Liver (tissue), 3 donors: ENCODE results near the gene HTR3A.

Experiments used
- TAF1 ChIP-seq: conservative IDR thresholded peaks from 2 replicates; pipeline ENCODE4 v1.6.1; 2016; ENCODE audit warnings: antibody characterized with exemption, mild to moderate bottlenecking
- TF ChIP-seq, protein P1 (sequence below): fragments of 150-350 bp; IDR thresholded peaks from 2 replicates; pipeline ENCODE4 v1.5.1; 2017; ENCODE audit warnings: improper control_type of control experiment, low read depth, low read length; ENCODE audit not compliant: missing input control
- TF ChIP-seq, protein P2 (sequence below): IDR thresholded peaks from 2 replicates; pipeline ENCODE4 v1.6.1; 2016; ENCODE audit warnings: antibody characterized with exemption
- donor health status: healthy.
- donor health status: healthy.

GRCh38 chr11:113977071-113977490 is 2.2 kb downstream of the HTR3A start:
- no peak for TF ChIP-seq TAF1
- TF ChIP-seq, protein P1, sequence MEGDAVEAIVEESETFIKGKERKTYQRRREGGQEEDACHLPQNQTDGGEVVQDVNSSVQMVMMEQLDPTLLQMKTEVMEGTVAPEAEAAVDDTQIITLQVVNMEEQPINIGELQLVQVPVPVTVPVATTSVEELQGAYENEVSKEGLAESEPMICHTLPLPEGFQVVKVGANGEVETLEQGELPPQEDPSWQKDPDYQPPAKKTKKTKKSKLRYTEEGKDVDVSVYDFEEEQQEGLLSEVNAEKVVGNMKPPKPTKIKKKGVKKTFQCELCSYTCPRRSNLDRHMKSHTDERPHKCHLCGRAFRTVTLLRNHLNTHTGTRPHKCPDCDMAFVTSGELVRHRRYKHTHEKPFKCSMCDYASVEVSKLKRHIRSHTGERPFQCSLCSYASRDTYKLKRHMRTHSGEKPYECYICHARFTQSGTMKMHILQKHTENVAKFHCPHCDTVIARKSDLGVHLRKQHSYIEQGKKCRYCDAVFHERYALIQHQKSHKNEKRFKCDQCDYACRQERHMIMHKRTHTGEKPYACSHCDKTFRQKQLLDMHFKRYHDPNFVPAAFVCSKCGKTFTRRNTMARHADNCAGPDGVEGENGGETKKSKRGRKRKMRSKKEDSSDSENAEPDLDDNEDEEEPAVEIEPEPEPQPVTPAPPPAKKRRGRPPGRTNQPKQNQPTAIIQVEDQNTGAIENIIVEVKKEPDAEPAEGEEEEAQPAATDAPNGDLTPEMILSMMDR: no peak
- TF ChIP-seq, protein P2, sequence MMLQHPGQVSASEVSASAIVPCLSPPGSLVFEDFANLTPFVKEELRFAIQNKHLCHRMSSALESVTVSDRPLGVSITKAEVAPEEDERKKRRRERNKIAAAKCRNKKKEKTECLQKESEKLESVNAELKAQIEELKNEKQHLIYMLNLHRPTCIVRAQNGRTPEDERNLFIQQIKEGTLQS: no peak
